Transverse colon (tissue), 3 donors: ENCODE results near the gene RPL28.

Experiments used
- CTCF ChIP-seq, 5 experiments: fragments of 200-600 bp in 3 of 5; fragments of 450-650 bp in 2 of 5; sonication (generic) in 3 of 5; IDR thresholded peaks; 1 replicate in 2 of 5; 2 replicates in 3 of 5; pipeline ENCODE4 v1.5.1; 2016 to 2017; ENCODE audit warnings: antibody characterized with exemption in 5 of 5, inconsistent platforms in 3 of 5, mild to moderate bottlenecking in 2 of 5, moderate library complexity in 1 of 5
- EP300 ChIP-seq: sonication (generic); formaldehyde crosslinking; IDR thresholded peaks from one replicate; pipeline ENCODE4 v1.6.1; 2017; ENCODE audit warnings: antibody characterized with exemption, low read depth
- POLR2A ChIP-seq: fragments of 450-650 bp; IDR thresholded peaks from one replicate; pipeline ENCODE4 v1.6.1; 2016; ENCODE audit warnings: antibody characterized with exemption, mild to moderate bottlenecking, moderate library complexity

DNA sequence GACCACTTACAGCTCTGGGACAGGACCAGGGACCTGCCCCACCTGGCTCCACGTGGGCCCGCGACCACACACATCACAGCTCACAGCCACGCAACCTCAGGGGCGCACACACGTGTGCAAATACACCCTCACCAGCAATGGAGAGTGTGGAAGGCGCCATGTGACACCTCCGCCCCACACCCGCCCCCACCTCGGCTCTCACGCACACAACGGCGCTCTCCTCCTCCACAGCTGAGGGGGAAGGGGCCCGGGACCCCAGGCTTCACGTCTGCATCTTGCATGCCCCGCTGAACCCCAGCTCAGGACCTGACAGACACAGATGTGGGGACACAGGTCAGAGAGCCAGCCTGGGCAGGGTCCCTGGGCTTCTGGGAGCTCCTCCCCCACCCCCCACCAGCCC lies 63.7 kb downstream of the RPL28 start:
- no peak for TF ChIP-seq POLR2A
- TF ChIP-seq CTCF (IDR thresholded peaks at IDR 0.05): no peak
- no peak for TF ChIP-seq EP300
